Measurements from ENCODE around the gene EME2.

- TF ChIP-seq CTCF (IDR thresholded peaks at IDR 0.05 in 8 of 11, conservative IDR thresholded peaks at IDR 0.05 in 3 of 11) (no peak), POLR2AphosphoS5 (IDR thresholded peaks at IDR 0.05) (no peak)
These were observed 37.8 kb upstream of the EME2 start for GRCh38 chr16:1734816-1735215.

All from spleen (tissue), 7 donors.